Activated CD4-positive, alpha-beta T cell treated with anti-CD3 and anti-CD28 coated beads for 1 hour (primary cell): ENCODE measurements around the gene CACNA2D4.

ENCODE experiments used
- DNase-seq: peaks from one replicate; pipeline ENCODE4 v3.0.0-alpha.2; 2020

Gene CACNA2D4

DNA sequence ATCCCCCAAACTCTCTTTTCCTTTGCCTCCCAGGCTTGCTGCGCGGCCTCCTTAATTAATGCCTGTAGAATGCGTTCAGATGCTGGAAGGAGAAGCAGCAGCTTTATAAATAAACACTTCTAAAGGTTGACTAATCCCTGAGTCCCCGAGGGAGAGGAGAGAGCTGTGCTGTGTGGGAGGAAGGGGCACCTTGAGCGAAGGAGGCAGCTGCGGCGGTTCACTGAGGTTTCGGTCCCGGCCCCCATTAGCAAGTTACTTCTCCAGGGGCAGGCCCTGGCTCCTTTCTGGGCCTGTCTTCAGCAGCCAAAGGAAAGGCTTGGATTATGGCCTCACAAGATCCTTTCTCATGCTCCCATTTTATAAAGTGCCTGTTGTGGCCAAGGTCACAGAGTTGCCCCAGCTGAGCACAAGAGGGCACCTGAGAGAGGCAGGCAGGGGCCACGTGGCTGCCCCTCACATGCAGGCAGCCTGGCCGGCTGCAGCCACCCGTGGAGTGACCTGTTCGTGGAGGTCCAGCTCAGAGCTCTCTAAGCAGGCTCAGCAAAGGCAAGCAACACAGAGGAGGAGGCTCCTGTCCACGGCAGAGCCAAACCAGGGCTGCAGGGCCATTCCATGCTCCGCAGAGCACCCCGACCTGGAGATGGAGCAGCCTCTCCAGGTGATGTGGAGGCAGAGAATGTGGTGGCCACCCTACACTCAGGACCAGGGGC, 15.0 kb upstream of the CACNA2D4 start:
- DNase-seq = no peak

DNA sequence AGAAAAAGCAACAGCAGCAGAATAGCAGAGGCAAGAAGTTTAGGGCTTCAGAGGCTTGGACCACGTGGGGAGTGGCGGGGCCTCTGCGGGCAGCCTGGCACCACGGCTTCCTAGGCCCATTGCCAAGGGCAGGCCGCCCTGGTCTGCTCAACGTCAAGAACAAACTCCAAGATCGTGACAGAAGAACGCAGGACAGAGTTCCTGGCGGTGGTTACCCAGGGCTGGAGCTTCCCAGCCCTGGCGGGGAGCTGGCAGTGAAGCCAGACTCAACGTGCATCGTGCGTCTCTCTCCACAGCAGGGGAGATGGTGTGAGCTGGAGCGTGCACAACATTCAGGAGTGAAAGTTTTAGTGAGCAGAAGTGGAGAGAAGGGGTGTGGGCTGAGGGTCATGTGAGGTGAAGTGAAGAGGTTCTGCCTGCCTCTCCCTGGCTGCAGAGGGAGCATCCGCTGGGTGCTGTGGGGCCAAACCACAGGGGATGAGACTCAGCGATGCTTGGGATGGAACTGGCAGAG, 13.9 kb upstream of the CACNA2D4 start:
- no peak for DNase-seq

DNA sequence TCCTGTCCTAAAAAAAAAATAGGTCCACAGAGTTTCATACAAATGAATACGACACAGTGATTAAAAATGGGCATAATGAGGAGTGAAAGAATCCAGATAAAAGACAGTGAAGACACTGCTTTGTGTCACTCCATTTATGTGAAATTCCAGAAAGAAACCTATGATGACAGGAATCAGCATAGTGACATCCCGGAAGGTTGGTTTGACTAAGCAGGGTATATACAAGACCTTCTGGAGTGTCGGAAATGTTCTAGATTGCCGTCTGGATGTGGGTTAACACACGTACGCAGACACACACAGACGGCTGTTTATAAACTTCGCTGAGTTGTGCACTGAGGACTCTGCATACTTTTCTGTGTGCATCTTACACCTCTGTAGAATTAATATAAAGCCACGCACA, 13.2 kb upstream of the CACNA2D4 start:
- DNase-seq = no peak

DNA sequence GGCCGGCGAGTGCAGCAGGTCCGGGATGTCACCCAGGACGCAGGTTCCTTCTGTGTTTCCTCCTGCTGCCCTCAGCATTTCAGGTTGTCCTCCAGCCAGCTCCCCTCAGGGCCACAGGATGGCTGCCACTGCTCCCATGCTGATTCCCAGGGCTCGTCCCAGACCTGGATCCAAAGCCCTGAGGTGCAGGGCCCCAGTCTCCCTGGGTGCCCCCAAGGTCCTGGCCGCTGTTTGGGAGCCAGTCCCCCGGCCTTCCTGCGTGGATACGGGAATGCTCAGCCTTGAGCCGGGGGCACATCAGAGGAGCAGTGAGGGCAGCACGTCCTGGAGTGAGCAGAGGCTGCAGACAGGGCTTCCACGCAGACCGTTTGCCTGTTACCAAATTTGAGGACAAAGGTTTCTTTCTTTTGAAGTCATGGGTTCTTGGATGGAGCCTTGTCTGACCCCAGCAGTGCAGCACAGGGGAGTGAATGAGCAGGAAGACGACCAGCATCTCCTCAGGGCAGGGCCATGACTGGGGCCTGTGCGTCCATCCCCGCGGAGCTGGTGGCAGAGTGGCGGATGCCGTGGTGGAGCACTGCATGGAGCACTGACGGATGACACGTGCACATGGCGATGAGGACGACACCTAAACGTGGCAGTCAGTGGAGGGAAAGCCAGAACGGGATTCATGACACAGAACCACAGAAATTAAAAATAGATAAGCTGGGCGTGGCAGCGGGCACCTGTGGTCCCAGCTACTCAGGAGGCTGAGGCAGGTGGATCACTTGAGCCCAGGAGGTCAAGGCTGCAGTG, 12.5 kb upstream of the CACNA2D4 start:
- no peak for DNase-seq

DNA sequence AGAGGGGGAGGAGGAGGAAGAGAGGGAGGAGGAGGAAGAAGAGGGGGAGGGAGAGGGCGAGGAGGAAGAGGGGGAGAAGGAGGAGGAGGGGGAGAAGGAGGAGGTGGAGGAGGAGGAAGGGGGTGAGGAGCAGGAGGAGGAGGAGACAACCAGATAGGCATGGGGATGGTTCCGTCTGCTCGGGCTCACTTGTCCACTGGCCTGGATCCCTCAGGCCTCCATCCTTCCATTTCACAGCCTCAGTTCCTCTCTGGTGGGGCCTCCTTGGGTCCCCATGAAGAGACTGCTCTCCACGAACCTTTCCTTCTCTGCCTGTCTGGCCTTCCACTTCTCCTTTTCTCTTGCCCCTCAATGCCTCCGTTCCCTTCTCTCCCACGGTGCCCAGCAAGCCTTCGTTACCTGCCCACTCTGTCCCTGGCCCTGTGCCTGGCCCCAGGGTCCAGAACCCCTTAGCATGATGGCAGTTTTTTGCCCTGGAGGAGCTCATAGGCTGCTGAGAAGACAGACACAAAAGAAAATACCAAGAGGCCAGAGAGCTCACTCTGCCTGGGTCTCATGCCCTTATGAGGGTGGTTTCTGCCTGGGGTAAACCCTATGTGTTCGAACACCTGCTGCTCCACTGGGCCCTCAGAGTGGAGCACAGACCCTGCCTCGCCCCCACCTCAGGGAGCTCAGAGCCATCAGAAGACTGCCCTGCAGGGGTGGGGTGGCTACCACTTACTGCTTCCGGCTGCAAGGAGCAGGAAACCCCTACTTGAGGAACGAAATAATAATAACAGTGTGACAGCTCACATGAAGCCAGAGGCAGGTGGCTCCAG, 11.7 kb upstream of the CACNA2D4 start:
- no peak for DNase-seq

DNA sequence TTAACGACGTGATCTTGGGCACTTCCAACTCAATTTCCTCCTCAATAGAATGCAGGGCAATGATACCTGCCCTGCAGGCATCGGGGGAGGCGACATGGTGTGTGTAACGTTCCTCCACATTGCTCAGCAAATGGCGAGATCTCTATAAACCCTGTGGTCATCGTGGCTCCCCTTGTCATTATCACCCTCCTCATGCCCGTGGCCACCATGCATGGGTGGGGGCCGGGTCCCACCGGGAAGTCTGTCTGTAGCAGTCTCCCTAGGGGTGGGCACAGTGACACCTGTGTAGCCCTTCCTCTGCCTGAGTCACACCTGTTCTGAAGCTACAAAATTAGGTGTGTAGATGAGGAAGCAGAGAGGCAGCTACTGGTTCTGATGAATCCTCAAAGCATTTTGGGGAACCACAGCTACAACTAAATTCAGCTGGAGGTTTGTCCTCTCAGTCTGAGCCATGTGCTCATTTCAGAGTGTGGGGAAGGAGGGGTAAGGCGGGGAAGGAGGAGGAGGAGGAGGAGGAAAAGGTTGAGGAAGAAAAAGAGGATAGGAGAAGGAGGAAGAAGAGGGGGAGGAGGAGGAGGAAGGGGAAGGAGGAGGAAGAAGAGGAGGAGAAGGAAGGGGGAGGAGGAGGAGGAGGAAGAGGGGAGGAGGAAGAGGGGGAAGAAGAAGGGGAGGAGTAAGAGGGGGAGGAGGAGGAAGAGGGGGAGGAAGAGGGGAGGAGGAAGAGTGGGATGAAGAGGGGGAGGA, 11.0 kb upstream of the CACNA2D4 start:
- no peak for DNase-seq

DNA sequence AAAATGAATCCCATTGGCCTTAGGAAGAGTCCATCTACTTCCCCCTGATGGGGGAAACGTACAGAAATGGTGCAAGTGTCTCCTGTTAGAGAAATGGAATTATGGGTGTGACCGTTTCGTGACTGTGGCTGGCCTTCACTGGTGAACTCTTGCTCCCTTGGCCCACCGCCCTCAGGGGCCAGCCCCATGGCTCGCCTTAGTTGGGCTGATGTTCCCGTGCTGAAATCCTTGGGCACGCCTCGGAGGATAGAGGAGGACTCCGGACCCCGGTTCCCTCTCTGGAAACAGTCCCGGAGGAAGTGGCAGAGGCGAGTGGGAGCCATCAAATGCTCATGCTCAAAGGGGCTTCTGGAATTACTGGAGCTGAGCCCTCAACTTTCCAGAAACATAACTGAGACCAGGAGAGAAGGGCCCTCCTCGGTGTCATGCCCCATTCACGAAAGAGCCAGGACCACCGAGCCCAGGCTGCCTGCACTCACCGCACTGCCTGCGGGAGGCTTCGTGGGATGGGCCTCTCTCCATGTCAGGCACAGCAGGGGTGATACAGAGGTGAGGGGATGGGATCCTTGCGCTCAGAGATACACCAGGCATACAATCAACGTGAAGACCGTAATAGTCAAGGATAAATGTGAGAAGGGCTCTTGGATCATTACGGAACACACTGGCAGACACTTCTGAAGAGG, 10.1 kb upstream of the CACNA2D4 start:
- DNase-seq = no peak

DNA sequence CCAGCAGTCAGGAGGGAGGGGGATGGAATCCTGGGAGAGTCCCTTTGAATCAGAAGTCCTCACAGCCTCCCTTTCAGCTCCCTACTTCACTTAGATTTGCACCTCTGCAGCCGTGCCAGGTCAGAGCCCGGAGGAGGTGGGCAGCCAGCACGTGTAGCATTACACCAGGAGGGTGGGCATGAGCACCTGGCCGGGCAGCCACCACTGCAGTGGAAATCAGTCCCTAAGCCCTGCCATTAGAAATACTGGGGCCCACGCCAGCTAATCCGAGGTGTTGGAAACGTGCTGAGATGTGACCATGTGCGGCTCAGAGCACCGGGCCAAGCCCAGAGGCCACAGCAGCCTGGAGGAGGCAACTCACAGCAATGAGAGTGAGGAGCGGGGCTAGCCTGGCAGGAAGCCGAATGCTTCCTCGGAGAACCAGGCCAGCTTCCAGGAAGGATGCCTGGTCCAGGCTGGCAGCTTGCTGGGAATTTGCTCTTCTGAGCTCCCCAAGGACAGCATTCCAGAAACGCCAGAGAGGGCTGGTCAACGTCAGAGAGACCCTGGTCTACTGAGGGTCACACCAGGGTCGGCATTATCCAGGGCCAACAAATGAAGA, 9.4 kb upstream of the CACNA2D4 start:
- no peak for DNase-seq

DNA sequence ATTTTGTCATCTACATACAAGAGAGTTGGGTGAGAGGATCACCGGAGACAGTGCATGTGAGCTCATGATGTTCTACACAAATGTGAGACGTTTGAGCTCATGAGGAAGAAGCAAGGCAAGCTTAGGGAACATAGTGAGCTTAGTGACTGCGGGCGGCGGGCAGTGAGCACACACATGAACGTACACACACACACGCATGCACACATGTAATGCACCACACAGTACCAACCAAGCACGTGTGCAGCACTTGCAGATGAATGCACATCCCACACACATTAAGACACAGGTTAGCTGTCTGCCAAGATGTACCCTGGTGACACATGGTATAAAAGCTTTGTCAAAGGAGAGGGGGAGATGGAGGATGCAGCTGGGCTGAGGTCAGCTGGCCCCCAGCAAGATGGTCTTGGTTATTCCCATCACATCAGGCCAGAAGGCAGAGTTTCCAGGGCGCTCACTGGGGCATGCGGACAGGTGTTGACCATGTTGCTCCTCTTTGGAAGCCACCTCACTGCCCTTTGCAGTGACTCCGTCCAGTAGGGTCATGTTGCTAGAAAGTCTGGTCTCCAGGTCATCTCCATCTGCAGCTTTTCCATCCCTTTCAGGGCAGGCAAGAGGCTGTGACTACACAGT, 8.7 kb upstream of the CACNA2D4 start:
- DNase-seq = no peak

DNA sequence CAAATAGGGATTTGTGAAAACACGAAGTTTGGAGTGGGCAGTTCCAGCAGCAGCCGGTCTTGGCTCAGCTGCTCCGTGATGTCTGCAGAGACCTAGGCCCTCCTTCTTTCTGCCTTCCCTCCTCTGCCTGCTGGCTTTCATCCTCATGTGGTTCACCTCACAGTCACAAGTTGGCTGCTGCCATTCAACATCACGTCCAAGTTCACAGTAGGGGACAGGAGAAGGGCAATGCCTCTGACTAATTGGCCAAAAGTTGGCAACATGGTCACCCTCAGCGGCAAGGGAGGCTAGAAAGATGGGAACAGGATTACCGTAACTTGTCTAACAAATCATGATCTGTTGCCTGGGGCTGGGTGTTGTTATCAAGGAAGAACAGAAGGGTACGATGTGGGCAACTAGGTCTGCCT, 7.8 kb upstream of the CACNA2D4 start:
- DNase-seq = no peak

DNA sequence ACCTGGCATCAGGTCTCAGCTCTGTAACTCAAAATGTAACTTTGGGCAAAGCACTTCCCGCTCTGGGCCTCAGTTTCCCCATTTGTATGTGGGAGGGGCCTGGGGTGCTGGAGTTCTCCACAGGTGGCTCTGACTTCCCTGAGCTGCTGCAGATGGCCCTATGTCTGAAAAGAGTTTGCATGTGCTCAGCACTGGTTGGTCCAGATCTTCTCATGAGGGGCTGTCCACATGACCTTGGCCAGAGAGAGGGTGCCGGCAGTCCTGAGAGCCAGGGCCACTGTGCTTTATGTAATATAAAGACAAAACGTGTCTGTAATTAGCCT, 7.2 kb upstream of the CACNA2D4 start:
- no peak for DNase-seq

DNA sequence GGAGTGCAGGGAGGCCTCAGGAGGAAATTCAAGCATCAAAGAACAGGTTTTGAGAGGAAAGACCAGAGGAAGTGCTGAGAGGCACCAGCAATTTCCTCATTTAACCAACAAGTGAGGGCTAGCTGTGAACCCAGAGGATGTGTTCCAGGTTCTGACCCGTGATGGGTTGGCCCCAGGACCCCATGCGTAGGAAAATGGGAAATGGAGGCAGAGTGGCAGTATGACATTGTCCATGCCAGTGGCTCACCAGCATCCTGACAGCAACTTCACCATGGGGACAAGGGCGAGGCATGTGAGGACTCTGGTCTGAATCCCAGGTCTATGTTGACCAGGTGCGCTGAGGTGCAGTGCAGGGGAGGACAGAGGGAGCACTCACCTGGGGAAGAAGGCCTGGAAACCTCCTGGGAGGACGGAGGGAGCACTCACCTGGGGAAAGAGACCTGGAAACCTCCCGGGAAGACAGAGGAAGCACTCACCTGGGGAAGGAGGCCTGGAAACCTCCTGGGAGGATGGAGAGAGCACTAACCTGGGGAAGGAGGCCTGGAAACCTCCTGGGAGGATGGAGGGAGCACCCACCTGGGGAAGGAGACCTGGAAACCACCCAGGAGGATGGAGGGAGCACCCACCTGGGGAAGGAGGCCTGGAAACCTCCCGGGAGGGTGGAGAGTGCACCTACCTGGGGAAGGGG, 6.7 kb upstream of the CACNA2D4 start:
- DNase-seq = no peak

DNA sequence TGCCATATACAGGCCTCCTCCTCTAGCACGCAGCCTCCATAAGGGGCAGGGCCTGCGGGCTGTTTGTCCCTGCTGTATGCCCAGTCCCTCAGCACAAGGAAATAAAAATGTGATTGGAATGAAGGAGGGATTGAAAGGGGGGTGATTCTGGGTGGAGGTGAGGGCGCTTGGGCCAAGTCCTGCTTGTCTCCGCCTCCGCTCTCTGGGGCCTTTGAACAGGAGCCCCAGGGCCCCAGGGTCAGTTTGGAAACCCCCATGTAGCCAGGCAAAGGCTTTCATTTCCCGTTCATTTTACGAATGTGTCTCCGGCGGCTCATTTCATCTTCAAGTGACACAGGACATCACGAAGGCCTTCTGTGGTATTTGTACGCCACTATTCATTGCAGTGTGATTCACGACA, 4.5 kb upstream of the CACNA2D4 start:
- no peak for DNase-seq

DNA sequence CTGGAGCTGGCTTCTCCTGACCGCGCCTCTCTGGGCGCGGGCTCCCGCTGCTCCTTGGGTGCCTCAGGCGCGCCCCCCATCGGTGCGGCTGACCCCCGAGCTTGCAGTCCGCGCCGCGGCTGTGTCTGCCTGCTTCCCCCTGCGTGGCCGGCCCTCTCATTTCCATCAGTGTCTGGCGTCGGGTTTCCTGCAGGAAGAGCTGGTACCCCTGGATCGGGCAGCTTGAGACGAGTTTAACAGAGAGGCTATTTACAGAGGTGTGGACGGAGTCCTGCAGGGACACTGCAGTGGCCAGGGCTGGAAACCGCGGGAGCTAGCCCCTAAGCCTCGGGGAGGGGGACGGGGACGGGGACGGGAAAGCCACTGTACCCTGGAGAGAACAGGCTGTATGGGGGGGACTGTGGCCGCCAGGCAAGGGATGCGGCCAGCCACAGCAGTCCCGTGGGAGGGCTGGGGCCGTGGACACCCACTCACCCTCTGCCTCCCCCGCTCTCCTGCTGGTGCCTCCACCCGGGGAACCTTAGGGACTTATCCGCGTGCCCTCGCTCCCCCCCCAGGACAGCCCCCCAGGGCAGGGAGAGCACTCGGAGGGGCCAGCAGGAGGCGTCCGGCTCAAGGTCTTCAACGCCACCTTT, 3.7 kb upstream of the CACNA2D4 start:
- no peak for DNase-seq

DNA sequence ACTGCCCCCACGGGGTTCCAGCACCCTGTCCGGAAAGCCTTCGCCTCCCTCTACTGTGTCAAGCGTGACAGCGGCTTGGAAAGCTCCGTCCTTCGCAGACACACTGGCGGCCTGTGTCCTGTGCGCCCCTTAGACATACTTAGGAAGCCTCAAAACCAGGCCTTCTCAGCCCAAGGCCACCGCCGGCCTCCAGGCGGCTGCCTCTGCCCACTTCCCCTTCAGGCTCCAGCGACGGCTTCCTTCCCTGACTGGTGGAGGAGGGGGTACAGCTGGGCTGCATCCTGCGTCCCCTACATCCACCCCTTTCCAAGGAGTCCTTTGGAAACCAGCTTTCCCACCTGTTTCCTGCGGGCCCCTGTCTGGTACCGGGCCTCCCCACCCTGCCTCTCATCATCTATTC, 2.5 kb upstream of the CACNA2D4 start:
- DNase-seq = no peak

DNA sequence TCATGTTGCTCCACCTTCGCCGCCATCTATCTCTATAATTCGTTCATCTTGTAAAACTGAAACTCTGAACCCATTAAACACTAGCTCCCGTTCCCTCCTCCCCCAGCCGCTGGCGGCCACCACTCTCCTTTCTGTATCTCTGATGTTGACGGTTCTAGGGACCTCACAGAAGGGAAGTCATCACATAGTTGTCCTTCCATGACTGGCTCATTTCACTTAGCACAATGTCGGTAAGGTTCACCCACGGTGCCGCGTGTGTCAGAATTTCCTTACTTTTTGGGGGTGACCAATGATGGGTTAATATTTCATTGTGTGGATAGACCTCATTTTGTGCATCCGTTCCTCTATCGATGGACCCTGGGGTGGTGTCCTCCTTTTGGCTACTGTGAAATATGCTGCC, 2.0 kb upstream of the CACNA2D4 start:
- no peak for DNase-seq

DNA sequence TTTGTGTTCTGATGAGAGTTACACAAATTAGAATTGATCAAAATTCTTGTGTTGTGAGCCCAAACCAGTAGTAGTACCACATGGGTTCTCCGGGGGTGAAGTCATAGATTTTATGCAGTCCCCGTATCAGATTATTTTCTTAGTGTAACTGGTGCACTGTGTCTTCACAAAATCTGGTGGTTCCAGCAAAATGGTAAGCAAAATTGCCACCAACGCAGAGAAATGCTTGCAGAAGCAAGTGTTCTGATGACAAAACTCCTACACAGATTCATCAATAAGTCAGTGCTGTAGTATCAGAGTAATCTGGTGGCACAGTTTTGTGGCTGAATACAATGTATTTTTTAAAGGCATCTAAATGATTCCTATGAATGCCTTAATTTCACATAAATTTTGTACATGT, 1.3 kb upstream of the CACNA2D4 start:
- DNase-seq = no peak

DNA sequence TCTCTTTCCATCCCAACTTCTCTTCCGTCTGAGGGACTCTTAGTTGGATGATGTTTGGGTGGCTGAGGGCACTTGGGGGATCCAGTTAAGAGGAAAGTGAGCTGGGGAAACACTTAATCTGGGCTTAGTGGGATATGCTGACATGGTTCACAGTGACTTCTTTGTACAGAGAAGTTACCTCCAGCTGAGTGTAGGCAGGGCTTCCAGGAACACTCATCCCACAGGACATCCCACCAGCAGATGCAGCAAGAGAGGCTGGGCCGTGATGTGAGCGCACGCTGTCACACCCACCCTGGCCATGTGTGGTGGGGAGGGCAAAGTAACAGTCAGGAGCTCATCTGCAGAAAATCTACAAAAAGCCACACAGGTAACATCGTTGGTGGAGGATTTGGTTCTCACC, 832 bp upstream of the CACNA2D4 start:
- no peak for DNase-seq

DNA sequence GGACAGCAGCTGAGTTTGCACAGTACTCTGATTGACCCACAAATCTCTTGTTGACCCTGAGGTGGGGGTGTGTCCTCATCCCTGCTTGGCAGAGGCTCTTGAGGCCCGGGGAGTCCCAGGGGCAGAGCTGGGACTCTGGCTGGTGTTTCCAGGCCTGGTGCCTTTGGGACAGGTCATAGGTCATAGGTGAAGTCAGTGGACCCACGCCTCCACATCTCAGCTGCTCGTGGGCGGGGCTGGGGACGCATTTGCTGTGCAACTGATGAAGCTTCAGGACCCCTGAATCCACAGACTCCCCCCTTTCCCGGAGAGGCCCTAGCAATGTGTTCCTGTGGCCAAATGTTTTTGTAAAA, 408 bp upstream of the CACNA2D4 start:
- no peak for DNase-seq
